HL-60/S4 treated with retinoic acid at 250 ng/mL for 4 days and 3 days (cell line): ENCODE results near the gene SLC25A26.
"Not testable (repeated sequence)": the region's sequence is repeated elsewhere in the genome, so short reads cannot be mapped to it uniquely, and the experiment has no call there.

ENCODE experiments used
- in situ Hi-C: fragments of 300-500 bp; cut with MboI; formaldehyde crosslinking; loops from 2 replicates; pipeline ENCODE4 v1.7.0; 2022; ENCODE audit warnings: low sequenced_read_pairs

SLC25A26 gene

GRCh38 chr3:66226093-66226492 is 5.3 kb downstream of the SLC25A26 start:
- in situ Hi-C loops = not testable (repeated sequence)

- in situ Hi-C loops = no loop called here
Observed at GRCh38 chr3:66227051-66227450, 6.2 kb downstream of the SLC25A26 start.

GRCh38 chr3:66227915-66228314 is 7.1 kb downstream of the SLC25A26 start:
- in situ Hi-C loops = no loop called here

GRCh38 chr3:66228707-66229106 is 7.9 kb downstream of the SLC25A26 start:
- in situ Hi-C loops = no loop called here

GRCh38 chr3:66229931-66230330 is 9.1 kb downstream of the SLC25A26 start:
- in situ Hi-C loops = no loop called here

GRCh38 chr3:66233033-66233432 is 12.2 kb downstream of the SLC25A26 start:
- in situ Hi-C loops = no loop called here

GRCh38 chr3:66236281-66236680 is 15.5 kb downstream of the SLC25A26 start:
- in situ Hi-C loops = no loop called here

- in situ Hi-C loops = no loop called here
Observed at GRCh38 chr3:66237552-66237951, 16.8 kb downstream of the SLC25A26 start.

- in situ Hi-C loops = no loop called here
Observed at GRCh38 chr3:66239513-66240123, 18.8 kb downstream of the SLC25A26 start.

GRCh38 chr3:66241466-66241865 is 20.7 kb downstream of the SLC25A26 start:
- in situ Hi-C loops = no loop called here

- in situ Hi-C loops = no loop called here
Observed at GRCh38 chr3:66242788-66243464, 22.1 kb downstream of the SLC25A26 start.

GRCh38 chr3:66248641-66249040 is 27.8 kb downstream of the SLC25A26 start:
- in situ Hi-C loops = no loop called here

GRCh38 chr3:66253790-66254620 is 33.2 kb downstream of the SLC25A26 start:
- in situ Hi-C loops = loop anchor here (25.0 kb wide), 1 partner anchor 558 kb away; no protein-coding TSS in a partner anchor

- in situ Hi-C loops = loop anchor here (25.0 kb wide), 1 partner anchor 556 kb away; no protein-coding TSS in a partner anchor
Observed at GRCh38 chr3:66255865-66256264, 35.1 kb downstream of the SLC25A26 start.

GRCh38 chr3:66256806-66257205 is 36.0 kb downstream of the SLC25A26 start:
- in situ Hi-C loops = loop anchor here (25.0 kb wide), 1 partner anchor 555 kb away; no protein-coding TSS in a partner anchor

- in situ Hi-C loops = loop anchor here (25.0 kb wide), 1 partner anchor 553 kb away; no protein-coding TSS in a partner anchor
Observed at GRCh38 chr3:66259566-66260255, 38.9 kb downstream of the SLC25A26 start.

GRCh38 chr3:66260431-66260830 is 39.6 kb downstream of the SLC25A26 start:
- in situ Hi-C loops = loop anchor here (25.0 kb wide), 1 partner anchor 552 kb away; no protein-coding TSS in a partner anchor

GRCh38 chr3:66261355-66261754 is 40.6 kb downstream of the SLC25A26 start:
- in situ Hi-C loops = loop anchor here (25.0 kb wide), 1 partner anchor 551 kb away; no protein-coding TSS in a partner anchor

GRCh38 chr3:66265649-66266048 is 44.8 kb downstream of the SLC25A26 start:
- in situ Hi-C loops = loop anchor here (25.0 kb wide), 1 partner anchor 547 kb away; no protein-coding TSS in a partner anchor

GRCh38 chr3:66266551-66266950 is 45.8 kb downstream of the SLC25A26 start:
- in situ Hi-C loops = loop anchor here (25.0 kb wide), 1 partner anchor 546 kb away; no protein-coding TSS in a partner anchor
